ENCODE data around the gene CCNI2.

GRCh38 chr5:132774406-132774805, 27.2 kb downstream of the CCNI2 start:
- TF ChIP-seq CTCF (IDR thresholded peaks at IDR 0.05), result no peak
- no peak for TF ChIP-seq REST (IDR thresholded peaks at IDR 0.05; ENCODE audit: insufficient read depth in 1 of 2, low read depth in 2 of 2, low read length in 1 of 2)

Measured in Panc1 (cell line).